Ishikawa (cell line): ENCODE results near the gene COA1.

Source experiments
- CEBPB ChIP-seq: IDR thresholded peaks from 2 replicates; pipeline ENCODE4 v1.6.1; 2012
- CREB1 ChIP-seq: IDR thresholded peaks from 2 replicates; pipeline ENCODE4 v1.6.1; 2012; ENCODE audit warnings: low read depth
- EGR1 ChIP-seq: IDR thresholded peaks from 2 replicates; pipeline ENCODE4 v1.6.1; 2012
- EP300 ChIP-seq: IDR thresholded peaks from 2 replicates; pipeline ENCODE4 v1.6.1; 2012; ENCODE audit warnings: borderline replicate concordance
- FOXM1 ChIP-seq: IDR thresholded peaks from 2 replicates; pipeline ENCODE4 v1.6.1; 2012; ENCODE audit warnings: low read depth, borderline replicate concordance
- MAX ChIP-seq: IDR thresholded peaks from 2 replicates; pipeline ENCODE4 v1.6.1; 2012
- NFIC ChIP-seq: IDR thresholded peaks from 2 replicates; pipeline ENCODE4 v1.6.1; 2012
- RAD21 ChIP-seq: IDR thresholded peaks from 2 replicates; pipeline ENCODE4 v1.6.1; 2012; ENCODE audit warnings: low read depth
- TAF1 ChIP-seq: IDR thresholded peaks from 2 replicates; pipeline ENCODE4 v1.6.1; 2012; ENCODE audit warnings: low read depth, mild to moderate bottlenecking
- TCF12 ChIP-seq: IDR thresholded peaks from 2 replicates; pipeline ENCODE4 v1.6.1; 2012; ENCODE audit warnings: low read depth
- TEAD4 ChIP-seq: IDR thresholded peaks from 2 replicates; pipeline ENCODE4 v1.6.1; 2012
- USF1 ChIP-seq: IDR thresholded peaks from 2 replicates; pipeline ENCODE4 v1.6.1; 2012
- YY1 ChIP-seq: IDR thresholded peaks from 2 replicates; pipeline ENCODE4 v1.6.1; 2012; ENCODE audit warnings: low read depth
- ZBTB7A ChIP-seq: IDR thresholded peaks from 2 replicates; pipeline ENCODE4 v1.6.1; 2012; ENCODE audit warnings: low read depth
- TF ChIP-seq, protein P1 (sequence below): IDR thresholded peaks from 2 replicates; pipeline ENCODE4 v1.6.1; 2012; ENCODE audit warnings: low read depth, mild to moderate bottlenecking

The COA1 gene

GRCh38 chr7:43764039-43764761 is 34.9 kb upstream of the COA1 start:
- TF ChIP-seq RAD21 (no peak), EGR1 (peak; percentile 89), NFIC (0 out of 2 replicates have a peak, but pooled peaks have one; percentile 15), CEBPB (no peak), MAX (no peak), USF1 (no peak), YY1 (no peak), TEAD4 (0 out of 2 replicates have a peak, but pooled peaks have one; percentile 9), ZBTB7A (no peak), TAF1 (no peak), EP300 (no peak), CREB1 (no peak), TCF12 (no peak), FOXM1 (no peak)
- TF ChIP-seq, protein P1, sequence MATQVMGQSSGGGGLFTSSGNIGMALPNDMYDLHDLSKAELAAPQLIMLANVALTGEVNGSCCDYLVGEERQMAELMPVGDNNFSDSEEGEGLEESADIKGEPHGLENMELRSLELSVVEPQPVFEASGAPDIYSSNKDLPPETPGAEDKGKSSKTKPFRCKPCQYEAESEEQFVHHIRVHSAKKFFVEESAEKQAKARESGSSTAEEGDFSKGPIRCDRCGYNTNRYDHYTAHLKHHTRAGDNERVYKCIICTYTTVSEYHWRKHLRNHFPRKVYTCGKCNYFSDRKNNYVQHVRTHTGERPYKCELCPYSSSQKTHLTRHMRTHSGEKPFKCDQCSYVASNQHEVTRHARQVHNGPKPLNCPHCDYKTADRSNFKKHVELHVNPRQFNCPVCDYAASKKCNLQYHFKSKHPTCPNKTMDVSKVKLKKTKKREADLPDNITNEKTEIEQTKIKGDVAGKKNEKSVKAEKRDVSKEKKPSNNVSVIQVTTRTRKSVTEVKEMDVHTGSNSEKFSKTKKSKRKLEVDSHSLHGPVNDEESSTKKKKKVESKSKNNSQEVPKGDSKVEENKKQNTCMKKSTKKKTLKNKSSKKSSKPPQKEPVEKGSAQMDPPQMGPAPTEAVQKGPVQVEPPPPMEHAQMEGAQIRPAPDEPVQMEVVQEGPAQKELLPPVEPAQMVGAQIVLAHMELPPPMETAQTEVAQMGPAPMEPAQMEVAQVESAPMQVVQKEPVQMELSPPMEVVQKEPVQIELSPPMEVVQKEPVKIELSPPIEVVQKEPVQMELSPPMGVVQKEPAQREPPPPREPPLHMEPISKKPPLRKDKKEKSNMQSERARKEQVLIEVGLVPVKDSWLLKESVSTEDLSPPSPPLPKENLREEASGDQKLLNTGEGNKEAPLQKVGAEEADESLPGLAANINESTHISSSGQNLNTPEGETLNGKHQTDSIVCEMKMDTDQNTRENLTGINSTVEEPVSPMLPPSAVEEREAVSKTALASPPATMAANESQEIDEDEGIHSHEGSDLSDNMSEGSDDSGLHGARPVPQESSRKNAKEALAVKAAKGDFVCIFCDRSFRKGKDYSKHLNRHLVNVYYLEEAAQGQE, result no peak

DNA sequence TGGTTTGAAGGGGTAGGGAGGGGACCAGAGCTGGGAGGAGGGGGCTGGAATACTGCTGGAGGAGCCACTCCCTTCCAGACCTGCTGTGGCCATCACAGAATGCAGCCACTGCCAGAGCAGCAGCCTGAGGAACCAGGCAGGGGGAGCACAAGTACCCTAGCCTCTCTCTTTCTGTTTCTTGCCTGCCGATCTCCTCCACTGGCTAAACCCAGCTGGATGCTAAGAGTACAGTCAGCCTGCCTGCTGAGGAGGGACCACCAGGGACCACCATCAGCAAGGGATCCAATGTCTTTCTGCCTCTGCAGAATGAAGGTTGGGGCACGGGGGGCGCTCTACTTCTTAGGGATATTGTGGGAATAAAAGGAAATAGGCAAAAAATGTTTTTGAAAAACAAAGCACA is 33.9 kb upstream of the COA1 start:
- TF ChIP-seq TCF12 (no peak), EGR1 (no peak), FOXM1 (no peak), RAD21 (no peak), YY1 (no peak), USF1 (no peak), CEBPB (no peak), NFIC (no peak)
- TF ChIP-seq, protein P1, result no peak

- TF ChIP-seq EP300 (no peak), NFIC (no peak), TAF1 (no peak), ZBTB7A (no peak), MAX (no peak), YY1 (no peak), CREB1 (no peak), TEAD4 (no peak), FOXM1 (no peak), USF1 (no peak), CEBPB (no peak), RAD21 (no peak), EGR1 (no peak), TCF12 (no peak)
- TF ChIP-seq, protein P1, result no peak
These were observed 32.8 kb upstream of the COA1 start for GRCh38 chr7:43761938-43762692.
